ENCODE data around the gene NDUFB7.
"Not testable (repeated sequence)": the region's sequence is repeated elsewhere in the genome, so short reads cannot be mapped to it uniquely, and the experiment has no call there.

NDUFB7 gene

GRCh38 chr19:14553042-14553938 lies 18.6 kb downstream of the NDUFB7 start:
- DNase-seq (ENCODE audit: low read depth) = no peak

- DNase-seq (ENCODE audit: low read depth) = not testable (repeated sequence)
Measured at GRCh38 chr19:14552006-14552360, 19.9 kb downstream of the NDUFB7 start.

GRCh38 chr19:14551134-14552005 lies 20.5 kb downstream of the NDUFB7 start:
- peak; percentile 58 for DNase-seq (ENCODE audit: low read depth)

- no peak for DNase-seq (ENCODE audit: low read depth)
Measured at GRCh38 chr19:14550201-14550754, 21.6 kb downstream of the NDUFB7 start.

GRCh38 chr19:14545716-14546082 lies 26.2 kb downstream of the NDUFB7 start:
- no peak for DNase-seq (ENCODE audit: low read depth)

- no peak for DNase-seq (ENCODE audit: low read depth)
Measured at GRCh38 chr19:14544977-14545715, 26.7 kb downstream of the NDUFB7 start.

GRCh38 chr19:14544047-14544446 lies 27.8 kb downstream of the NDUFB7 start:
- DNase-seq (ENCODE audit: low read depth) = no peak

- no peak for DNase-seq (ENCODE audit: low read depth)
Measured at GRCh38 chr19:14542711-14543328, 29.0 kb downstream of the NDUFB7 start.

GRCh38 chr19:14541979-14542378 lies 29.9 kb downstream of the NDUFB7 start:
- DNase-seq (ENCODE audit: low read depth) = not testable (repeated sequence)

GRCh38 chr19:14540741-14541525 lies 30.9 kb downstream of the NDUFB7 start:
- DNase-seq (ENCODE audit: low read depth) = no peak

GRCh38 chr19:14536926-14537692 lies 34.8 kb downstream of the NDUFB7 start:
- DNase-seq (ENCODE audit: low read depth) = peak; percentile 29

GRCh38 chr19:14533450-14533849 lies 38.4 kb downstream of the NDUFB7 start:
- no peak for DNase-seq (ENCODE audit: low read depth)

- DNase-seq (ENCODE audit: low read depth) = no peak
Measured at GRCh38 chr19:14530506-14530905, 41.4 kb downstream of the NDUFB7 start.

GRCh38 chr19:14530005-14530348 lies 41.9 kb downstream of the NDUFB7 start:
- no peak for DNase-seq (ENCODE audit: low read depth)

GRCh38 chr19:14529254-14530004 lies 42.4 kb downstream of the NDUFB7 start, which contains the start of gene TECR:
Gene TECR (plus strand): TSS chr19:14529594. CDS start chr19:14529697, 103 bp downstream.
- peak; percentile 100 for DNase-seq (ENCODE audit: low read depth)

GRCh38 chr19:14528419-14529253 lies 43.2 kb downstream of the NDUFB7 start:
- DNase-seq (ENCODE audit: low read depth) = no peak

- DNase-seq (ENCODE audit: low read depth) = no peak
Measured at GRCh38 chr19:14526423-14526822, 45.4 kb downstream of the NDUFB7 start.

GRCh38 chr19:14525729-14526128 lies 46.1 kb downstream of the NDUFB7 start:
- DNase-seq (ENCODE audit: low read depth) = no peak
